Activated T-cell treated with anti-CD3 and anti-CD28 coated beads, Interleukin-2, amount 50 U/mL, for 24 hours (primary cell): ENCODE results near the gene LCP2.
A peak's percentile ranks its signal among the peaks of the same experiment; 100 is the strongest.

Experiments used
- DNase-seq: peaks from one replicate; pipeline ENCODE4 v3.0.0-alpha.2; 2020
- H3K27ac Mint-ChIP-seq: 2 replicates; pipeline ENCODE4 v1.8.0; 2020; ENCODE audit warnings: mild to moderate bottlenecking, mixed read lengths
- H3K27me3 Mint-ChIP-seq: 2 replicates; pipeline ENCODE4 v1.8.0; 2020; ENCODE audit warnings: mixed read lengths
- H3K36me3 Mint-ChIP-seq: 2 replicates; pipeline ENCODE4 v1.8.0; 2020; ENCODE audit warnings: low read depth, mixed read lengths
- H3K4me1 Mint-ChIP-seq: 2 replicates; pipeline ENCODE4 v1.8.0; 2020; ENCODE audit warnings: low read depth, mixed read lengths
- H3K4me3 Mint-ChIP-seq: 2 replicates; pipeline ENCODE4 v1.8.0; 2020; ENCODE audit warnings: mild to moderate bottlenecking, moderate library complexity, mixed read lengths
- H3K9me3 Mint-ChIP-seq: 2 replicates; pipeline ENCODE4 v1.8.0; 2020; ENCODE audit warnings: mixed read lengths

Gene LCP2

DNA sequence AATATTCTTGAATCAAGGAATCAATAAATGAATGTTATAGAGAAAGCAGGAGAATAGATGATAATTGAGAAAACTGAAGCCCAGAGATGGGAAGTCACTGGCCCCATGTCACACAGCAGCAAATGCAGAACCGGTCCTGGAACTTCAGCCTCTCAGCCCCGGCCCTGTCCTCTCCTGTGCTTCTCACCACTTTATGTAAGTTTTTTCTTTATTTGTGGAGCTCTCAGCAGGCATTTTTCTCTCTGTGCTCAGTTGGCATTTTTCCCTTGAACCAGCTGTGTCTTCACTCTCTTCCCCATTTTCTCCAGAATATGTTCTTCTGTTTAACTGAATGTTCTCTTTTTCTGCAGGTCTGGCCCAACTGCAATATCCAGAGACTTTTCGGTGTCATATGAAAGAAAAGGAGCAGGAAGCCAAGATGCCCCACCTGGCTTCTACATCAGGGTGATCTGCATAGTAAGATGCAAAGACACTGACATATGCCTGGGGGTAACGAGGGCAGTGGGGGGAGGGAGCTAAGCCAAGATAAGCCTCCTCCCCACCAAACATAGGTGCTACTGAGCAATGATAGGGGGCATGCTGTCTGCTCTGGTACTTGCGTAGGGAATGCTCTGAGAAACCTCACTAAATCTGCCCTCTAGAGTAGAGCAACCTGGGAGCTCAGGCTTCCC lies 12.8 kb upstream of the LCP2 start:
- peak overlapping the region; percentile 5 for H3K27ac Mint-ChIP-seq
- H3K36me3 Mint-ChIP-seq, result no peaks in the 10 kb centered on the region
- H3K9me3 Mint-ChIP-seq, result no peaks in the 10 kb centered on the region
- DNase-seq, result no peak
- H3K4me3 Mint-ChIP-seq, result no peak overlapping the region
- H3K27me3 Mint-ChIP-seq, result no peaks in the 10 kb centered on the region
- peaks cover 82% of the 10 kb centered on the region for H3K4me1 Mint-ChIP-seq

DNA sequence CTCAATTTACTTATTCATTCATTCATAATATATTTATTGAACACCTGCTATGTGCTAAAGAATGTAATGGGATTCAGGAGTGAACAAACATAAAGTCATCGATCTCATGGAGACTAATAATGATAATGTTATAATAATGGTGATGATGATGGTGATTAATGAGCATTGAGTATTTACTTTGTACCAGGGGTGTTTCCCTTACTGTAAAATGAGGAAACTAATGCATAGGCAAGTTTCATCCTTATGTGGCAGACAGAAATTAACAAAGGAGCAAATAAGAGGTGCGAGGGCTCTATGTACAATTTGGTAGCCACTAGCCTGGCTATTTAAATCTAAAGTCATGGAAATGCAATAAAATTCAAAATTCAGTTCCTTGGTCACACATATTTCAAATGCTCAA lies 11.1 kb upstream of the LCP2 start:
- no peaks in the 10 kb centered on the region for H3K36me3 Mint-ChIP-seq
- no peaks in the 10 kb centered on the region for H3K9me3 Mint-ChIP-seq
- H3K27me3 Mint-ChIP-seq, result no peaks in the 10 kb centered on the region
- H3K27ac Mint-ChIP-seq, result no peak overlapping the region
- H3K4me3 Mint-ChIP-seq, result no peak overlapping the region
- DNase-seq, result no peak
- H3K4me1 Mint-ChIP-seq, result peaks cover 82% of the 10 kb centered on the region

- Mint-ChIP-seq H3K4me1 (peaks cover 85% of the 10 kb centered on the region), H3K36me3 (no peaks in the 10 kb centered on the region), H3K9me3 (no peaks in the 10 kb centered on the region), H3K27me3 (no peaks in the 10 kb centered on the region), H3K27ac (no peak overlapping the region), H3K4me3 (no peak overlapping the region)
- DNase-seq, result no peak
Measured at GRCh38 chr5:170307575-170308465, 10.2 kb upstream of the LCP2 start.

DNA sequence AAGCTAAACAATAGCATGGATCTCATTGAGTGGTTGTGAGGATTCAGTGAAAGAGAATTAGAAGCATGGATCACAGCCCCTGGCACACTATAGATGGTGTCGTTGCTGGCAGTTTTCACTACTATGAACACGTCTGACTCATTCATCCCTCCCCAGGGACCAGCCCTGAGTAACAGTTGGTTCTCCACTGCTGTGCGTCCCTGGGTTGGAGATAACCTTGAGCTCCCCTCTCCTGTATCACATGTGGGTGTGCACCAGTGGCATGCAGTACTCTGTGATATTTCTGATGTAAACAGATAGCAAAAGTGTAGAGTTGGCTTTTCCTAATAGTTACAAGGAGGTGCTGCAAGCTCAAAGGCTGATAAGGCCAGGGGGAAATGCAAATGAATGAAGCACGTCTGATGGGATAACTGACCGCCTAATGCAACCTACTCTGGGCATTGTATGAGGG lies 8.8 kb upstream of the LCP2 start:
- Mint-ChIP-seq H3K27me3 (no peaks in the 10 kb centered on the region), H3K36me3 (no peaks in the 10 kb centered on the region), H3K27ac (peak overlapping the region; percentile 56), H3K4me1 (peaks cover 85% of the 10 kb centered on the region), H3K4me3 (no peak overlapping the region), H3K9me3 (no peaks in the 10 kb centered on the region)
- no peak for DNase-seq

DNA sequence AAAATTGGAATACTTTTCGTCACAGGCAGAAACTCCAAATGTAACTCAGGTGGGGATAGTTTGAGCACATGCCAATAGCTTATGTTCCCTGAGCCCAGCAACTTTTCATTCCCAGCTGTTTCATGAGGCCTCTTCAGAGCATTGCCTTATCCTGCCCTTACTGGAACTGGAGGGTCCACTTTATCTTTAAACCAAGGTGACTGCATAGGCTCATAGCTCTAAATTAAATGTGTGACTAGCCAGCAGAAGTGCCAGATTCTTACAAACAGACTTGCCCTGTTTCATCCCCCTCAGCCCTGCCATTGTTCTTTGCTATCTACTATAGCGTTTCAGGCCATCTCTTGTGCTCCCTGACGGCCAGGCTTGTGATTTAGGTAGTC lies 8.1 kb upstream of the LCP2 start:
- H3K27ac Mint-ChIP-seq, result peak overlapping the region; percentile 56
- no peaks in the 10 kb centered on the region for H3K36me3 Mint-ChIP-seq
- H3K4me3 Mint-ChIP-seq, result no peak overlapping the region
- H3K9me3 Mint-ChIP-seq, result no peaks in the 10 kb centered on the region
- H3K27me3 Mint-ChIP-seq, result no peaks in the 10 kb centered on the region
- DNase-seq, result no peak
- peaks cover 86% of the 10 kb centered on the region for H3K4me1 Mint-ChIP-seq

- no peak overlapping the region for H3K27ac Mint-ChIP-seq
- DNase-seq, result no peak
- H3K36me3 Mint-ChIP-seq, result no peaks in the 10 kb centered on the region
- H3K4me1 Mint-ChIP-seq, result peaks cover 85% of the 10 kb centered on the region
- no peak overlapping the region for H3K4me3 Mint-ChIP-seq
- no peaks in the 10 kb centered on the region for H3K9me3 Mint-ChIP-seq
- H3K27me3 Mint-ChIP-seq, result no peaks in the 10 kb centered on the region
Measured at GRCh38 chr5:170305016-170305645, 7.6 kb upstream of the LCP2 start.

DNA sequence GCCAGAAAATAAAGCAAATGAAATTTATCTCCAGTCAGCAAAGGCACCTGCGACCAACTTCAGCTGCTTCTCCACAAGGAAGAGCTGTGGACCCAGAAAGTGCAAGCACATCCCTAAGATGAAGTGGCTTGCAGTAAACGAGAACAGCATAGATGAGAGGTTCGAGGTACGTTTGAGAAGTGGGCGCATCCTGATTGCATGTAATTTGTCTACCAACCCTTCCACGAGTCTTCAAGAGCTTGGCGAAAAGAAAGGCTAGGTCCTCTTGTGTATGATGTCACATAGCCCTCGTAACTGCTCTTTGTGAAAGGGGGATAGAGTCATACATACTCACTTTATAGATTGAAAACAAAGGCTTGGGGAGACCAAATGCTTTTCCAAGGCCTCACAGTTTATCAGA lies 6.0 kb upstream of the LCP2 start:
- no peaks in the 10 kb centered on the region for H3K36me3 Mint-ChIP-seq
- DNase-seq, result no peak
- H3K27ac Mint-ChIP-seq, result peak overlapping the region; percentile 95
- H3K9me3 Mint-ChIP-seq, result no peaks in the 10 kb centered on the region
- H3K4me3 Mint-ChIP-seq, result peak overlapping the region; percentile 70
- no peaks in the 10 kb centered on the region for H3K27me3 Mint-ChIP-seq
- H3K4me1 Mint-ChIP-seq, result peaks cover 86% of the 10 kb centered on the region

GRCh38 chr5:170302653-170303501 lies 5.3 kb upstream of the LCP2 start:
- H3K27ac Mint-ChIP-seq, result peak overlapping the region; percentile 95
- no peaks in the 10 kb centered on the region for H3K27me3 Mint-ChIP-seq
- H3K4me1 Mint-ChIP-seq, result peaks cover 93% of the 10 kb centered on the region
- DNase-seq, result peak; percentile 79
- H3K36me3 Mint-ChIP-seq, result no peaks in the 10 kb centered on the region
- H3K4me3 Mint-ChIP-seq, result peak overlapping the region; percentile 70
- no peaks in the 10 kb centered on the region for H3K9me3 Mint-ChIP-seq

DNA sequence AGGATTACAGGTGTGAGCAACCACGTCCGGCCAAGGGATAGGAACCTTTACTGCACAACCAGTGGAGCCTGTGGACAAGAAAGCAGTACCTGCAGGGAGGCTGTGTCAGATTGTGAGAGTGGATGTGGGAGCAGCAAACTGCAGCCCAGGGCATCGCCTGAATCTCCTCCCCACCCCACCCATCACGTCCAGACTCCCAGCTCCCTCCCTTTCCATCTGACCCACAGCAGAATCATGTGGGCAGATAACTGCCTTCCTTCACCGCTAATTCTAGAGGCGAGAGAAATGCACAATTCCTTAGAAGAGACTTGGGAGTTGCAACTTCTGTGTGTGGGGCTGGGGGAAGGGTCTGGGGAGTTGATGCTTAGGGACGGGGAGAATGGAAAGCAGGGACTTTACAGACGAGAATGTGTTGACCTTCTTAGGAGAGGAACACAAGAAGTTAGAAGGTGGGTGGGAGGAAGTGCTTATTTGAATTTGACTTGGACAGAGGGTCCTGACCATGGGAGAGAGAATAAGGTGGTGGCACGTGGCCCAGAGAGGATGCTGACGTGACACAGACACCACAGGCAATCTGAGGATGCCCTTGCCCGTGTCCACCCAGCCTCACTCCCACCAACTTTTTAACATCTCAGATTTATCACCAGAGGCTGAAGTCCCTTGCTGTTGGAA lies 4.5 kb upstream of the LCP2 start:
- Mint-ChIP-seq H3K4me1 (peaks cover 90% of the 10 kb centered on the region), H3K9me3 (no peaks in the 10 kb centered on the region), H3K27me3 (no peaks in the 10 kb centered on the region), H3K36me3 (peaks cover 6% of the 10 kb centered on the region), H3K4me3 (peak overlapping the region; percentile 70), H3K27ac (peak overlapping the region; percentile 95)
- no peak for DNase-seq

- no peak for DNase-seq
- Mint-ChIP-seq H3K36me3 (peaks cover 16% of the 10 kb centered on the region), H3K4me1 (peaks cover 81% of the 10 kb centered on the region), H3K4me3 (no peak overlapping the region), H3K27me3 (no peaks in the 10 kb centered on the region), H3K27ac (peak overlapping the region; percentile 84), H3K9me3 (no peaks in the 10 kb centered on the region)
Measured at GRCh38 chr5:170301149-170301548, 3.6 kb upstream of the LCP2 start.

DNA sequence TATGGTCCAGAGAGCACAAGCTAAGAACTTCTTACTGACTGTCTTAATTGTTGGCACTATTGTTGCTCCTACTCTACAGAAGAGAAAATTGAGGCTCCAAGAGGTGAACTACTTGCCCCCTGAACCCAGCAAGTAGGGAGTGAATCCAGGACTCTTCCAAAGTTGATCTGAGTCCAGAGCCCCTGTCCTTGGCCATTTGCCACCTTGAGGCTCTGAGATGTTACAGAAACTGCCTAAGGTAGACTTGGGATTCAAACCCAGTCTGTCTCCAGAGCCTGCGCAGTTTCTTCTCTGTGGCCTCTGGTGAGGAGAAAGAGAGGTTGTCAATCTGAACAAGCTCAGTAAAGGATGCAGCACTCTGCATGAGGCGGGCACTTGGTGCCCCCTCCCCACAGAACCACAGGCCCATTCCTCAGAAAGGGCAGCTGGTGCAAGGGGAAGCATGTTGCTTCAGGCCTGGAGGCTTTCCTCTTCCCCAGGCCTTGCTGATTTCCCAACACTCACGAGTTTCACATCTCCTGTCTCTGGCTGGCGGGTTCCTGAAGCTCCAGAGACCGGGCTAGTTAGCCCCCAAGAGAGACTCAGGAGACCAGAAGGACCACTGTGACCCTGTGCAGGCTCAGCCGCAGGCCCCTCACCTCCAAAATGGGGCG lies 2.9 kb upstream of the LCP2 start:
- DNase-seq, result no peak
- H3K36me3 Mint-ChIP-seq, result peaks cover 22% of the 10 kb centered on the region
- no peak overlapping the region for H3K4me3 Mint-ChIP-seq
- H3K9me3 Mint-ChIP-seq, result no peaks in the 10 kb centered on the region
- H3K4me1 Mint-ChIP-seq, result peaks cover 74% of the 10 kb centered on the region
- peak overlapping the region; percentile 84 for H3K27ac Mint-ChIP-seq
- H3K27me3 Mint-ChIP-seq, result no peaks in the 10 kb centered on the region

- Mint-ChIP-seq H3K4me1 (peaks cover 75% of the 10 kb centered on the region), H3K9me3 (no peaks in the 10 kb centered on the region), H3K27me3 (no peaks in the 10 kb centered on the region), H3K36me3 (peaks cover 57% of the 10 kb centered on the region), H3K4me3 (peak overlapping the region; percentile 95), H3K27ac (peak overlapping the region; percentile 97)
- DNase-seq, result no peak
Measured at GRCh38 chr5:170296935-170297588, 515 bp downstream of the LCP2 start.
